Pancreas (tissue), 10 donors: ENCODE data around the gene DNAJC7. TPM values are rescaled to one million over a fixed set of nuclear protein-coding genes. Genes with fewer than 3 reads are reported as not detected.
A peak's percentile ranks its signal among the peaks of the same experiment; 100 is the strongest.

Source experiments
- ATAC-seq, 4 donors: fragments of 200-7000 bp; cut with Tn5 transposase; one replicate each; pipeline versions ENCODE4 v1.8.0 to v1.9.1; 2020; ENCODE audit warnings: mild to moderate bottlenecking in 4 of 4, moderate library complexity in 4 of 4
- DNase-seq, 6 donors: peaks; one replicate each; pipeline ENCODE4 v3.0.0-alpha.2; 2020
- FAIRE-seq: peaks from 2 replicates; lab custom pipeline; 2012; peaks lifted over from hg19 to GRCh38; lab: Jason Lieb, UNC
- H3K27ac ChIP-seq, 4 donors: fragments of 200-600 bp; sonication (generic); 1 replicate in 3 of 4; 2 replicates in 1 of 4; pipeline versions ENCODE4 v1.5.0 to v1.8.0; 2020
- H3K27me3 ChIP-seq, 4 donors: fragments of 200-600 bp; one replicate each; pipeline ENCODE4 v1.8.0; 2021
- H3K36me3 ChIP-seq, 3 donors: fragments of 200-600 bp; sonication (generic) in 1 of 3; one replicate each; pipeline versions ENCODE4 v1.5.0 to v1.8.0; 2020 to 2021
- H3K4me1 ChIP-seq, 3 donors: fragments of 200-600 bp; one replicate each; pipeline ENCODE4 v1.8.0; 2021
- H3K4me3 ChIP-seq, 4 donors: fragments of 200-600 bp; sonication (generic) in 2 of 4; one replicate each; pipeline versions ENCODE4 v1.5.0 to v1.8.0; 2020 to 2021
- H3K9me3 ChIP-seq, 4 donors: fragments of 200-600 bp; one replicate each; pipeline ENCODE4 v1.8.0; 2021
- WGBS, 2 donors: extraction: QIAGEN DNeasy Blood & Tissue Kit; methylation state at CpG; one replicate each; pipeline ENCODE4 v1.1.7; 2013; 5-methylcytosine and 5-hydroxymethylcytosine counted together
- intact Hi-C, 3 donors: fragments of 100-400 bp; cut with DNase I; formaldehyde crosslinking; loops; one replicate each; pipeline versions ENCODE4 v1.11.1 to v1.14.2; 2022
- polyA plus RNA-seq, 2 donors: library from polyadenylated mRNA; stranded (reverse); fragments of 200-250 nt; gene quantifications; one replicate each; pipeline ENCODE4 v1.2.3, GENCODE V29; 2013
- total RNA-seq, 6 donors: library from RNA; stranded (reverse); fragmentation: NEBNext Ultra II Directional in 4 of 6; extraction: Animal tissue kit (Norgen Biotek cat#: 25700) in 4 of 6; gene quantifications; one replicate each; pipeline versions ENCODE4 v1.2.1 to v1.2.4, GENCODE V29; 2021 to 2023
- TF ChIP-seq, protein P1 (sequence below), 4 donors: fragments of 200-600 bp; sonication (generic) in 3 of 4; IDR thresholded peaks; one replicate each; pipeline versions ENCODE4 v1.5.0 to v1.8.0; 2021; ENCODE audit warnings: antibody characterized with exemption in 4 of 4
- donor health status: healthy with polysubstance abuse.
- donor health status: DM: no; HTN: no; CAD: no; lungs with moderate emphysema.
- donor health status: DM: no; HTN: no; CAD: no.
- donor health status: control.
- donor health status: control.
- donor health status: Bipolar disorder and iron deficiency.
- donor health status: DM: yes; HTN: yes; CAD: no.
- donor health status: DM: no; HTN: no; CAD: no.
- donor health status: DM: no; HTN: no; CAD: no.
- donor health status: DM: yes; HTN: yes; CAD: no.

Gene DNAJC7
- total and polyA plus RNA-seq, 8 donors: 32.2 to 63.6 (median 38.4) TPM

DNA sequence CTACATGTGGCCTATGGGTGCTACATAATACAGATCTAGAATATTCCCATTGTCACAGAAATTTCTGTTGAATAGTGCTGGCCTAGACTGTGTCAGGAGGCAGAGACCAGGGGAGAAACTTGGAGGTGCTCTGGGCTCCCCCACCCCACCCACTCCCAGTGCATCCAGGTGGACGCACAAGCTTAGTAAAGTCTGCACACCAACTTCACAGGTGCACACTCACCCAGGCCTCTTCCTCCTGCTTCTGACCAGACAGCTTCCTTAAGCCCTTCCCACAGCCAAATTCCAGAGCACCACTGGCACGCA is 58.3 kb downstream of the DNAJC7 start:
- intact Hi-C loops: loop anchor here in 1 of 3 donors (10.0 kb wide), 1 partner anchor 224 kb away; the partner anchor contains the start of gene HAP1
- H3K27me3 ChIP-seq: no peaks in the 10 kb centered on the region
- 45 to 51% methylated on average over 2 of the region's 2 CpGs for WGBS, 2 donors
- DNase-seq: no peak
- H3K9me3 ChIP-seq: no peaks in the 10 kb centered on the region
- no peak overlapping the region for H3K4me3 ChIP-seq
- no peak for FAIRE-seq
- no peak for ATAC-seq
- TF ChIP-seq, protein P1, sequence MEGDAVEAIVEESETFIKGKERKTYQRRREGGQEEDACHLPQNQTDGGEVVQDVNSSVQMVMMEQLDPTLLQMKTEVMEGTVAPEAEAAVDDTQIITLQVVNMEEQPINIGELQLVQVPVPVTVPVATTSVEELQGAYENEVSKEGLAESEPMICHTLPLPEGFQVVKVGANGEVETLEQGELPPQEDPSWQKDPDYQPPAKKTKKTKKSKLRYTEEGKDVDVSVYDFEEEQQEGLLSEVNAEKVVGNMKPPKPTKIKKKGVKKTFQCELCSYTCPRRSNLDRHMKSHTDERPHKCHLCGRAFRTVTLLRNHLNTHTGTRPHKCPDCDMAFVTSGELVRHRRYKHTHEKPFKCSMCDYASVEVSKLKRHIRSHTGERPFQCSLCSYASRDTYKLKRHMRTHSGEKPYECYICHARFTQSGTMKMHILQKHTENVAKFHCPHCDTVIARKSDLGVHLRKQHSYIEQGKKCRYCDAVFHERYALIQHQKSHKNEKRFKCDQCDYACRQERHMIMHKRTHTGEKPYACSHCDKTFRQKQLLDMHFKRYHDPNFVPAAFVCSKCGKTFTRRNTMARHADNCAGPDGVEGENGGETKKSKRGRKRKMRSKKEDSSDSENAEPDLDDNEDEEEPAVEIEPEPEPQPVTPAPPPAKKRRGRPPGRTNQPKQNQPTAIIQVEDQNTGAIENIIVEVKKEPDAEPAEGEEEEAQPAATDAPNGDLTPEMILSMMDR (IDR thresholded peaks at IDR 0.05): no peak
- H3K36me3 ChIP-seq: no peaks in the 10 kb centered on the region
- H3K27ac ChIP-seq: peak overlapping the region in 3 of 4 donors; percentile 5 to 58 (median 41)
- peaks cover 17 to 40% (median 21%) of the 10 kb centered on the region in 3 donors for H3K4me1 ChIP-seq

DNA sequence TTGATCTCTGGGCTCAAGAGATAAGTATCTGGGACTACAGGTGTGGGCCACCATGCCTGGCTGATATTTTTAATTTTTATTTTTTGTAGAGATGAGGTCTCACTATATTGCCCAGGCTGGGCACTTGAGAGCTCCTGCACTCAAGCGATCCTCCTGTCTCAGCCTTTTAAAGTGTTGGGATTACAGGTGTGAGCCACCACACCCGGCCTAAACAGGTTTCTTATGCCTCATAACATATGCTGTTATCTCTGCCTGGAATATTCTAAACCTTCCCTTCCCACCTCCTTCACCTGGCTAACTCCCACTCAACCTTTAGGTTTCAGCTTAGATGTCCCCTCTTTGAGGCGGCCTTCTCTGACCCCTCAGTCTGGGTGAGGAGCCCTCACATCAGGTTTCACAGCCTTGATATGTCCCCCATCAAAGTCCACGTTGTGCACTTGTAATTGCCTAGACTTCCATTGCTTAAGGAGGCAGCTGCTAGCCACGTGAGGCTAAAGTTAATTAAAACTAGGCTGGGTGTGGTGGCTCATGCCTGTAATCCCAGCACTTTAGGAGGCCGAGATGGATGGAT is 59.3 kb downstream of the DNAJC7 start:
- peak overlapping the region in 3 of 4 donors; percentile 5 to 67 (median 42) for H3K27ac ChIP-seq
- no peak for DNase-seq
- no peak for ATAC-seq
- H3K9me3 ChIP-seq: no peaks in the 10 kb centered on the region
- intact Hi-C loops: loop anchor here in 1 of 3 donors (10.0 kb wide), 1 partner anchor 223 kb away; the partner anchor contains the start of gene HAP1
- H3K36me3 ChIP-seq: no peaks in the 10 kb centered on the region
- TF ChIP-seq, protein P1 (IDR thresholded peaks at IDR 0.05): no peak
- WGBS, 2 donors: 78 to 82% methylated on average over 6 of the region's 6 CpGs
- no peak for FAIRE-seq
- no peaks in the 10 kb centered on the region for H3K27me3 ChIP-seq
- H3K4me1 ChIP-seq: peaks cover 13 to 40% (median 21%) of the 10 kb centered on the region in 3 donors
- H3K4me3 ChIP-seq: no peak overlapping the region

DNA sequence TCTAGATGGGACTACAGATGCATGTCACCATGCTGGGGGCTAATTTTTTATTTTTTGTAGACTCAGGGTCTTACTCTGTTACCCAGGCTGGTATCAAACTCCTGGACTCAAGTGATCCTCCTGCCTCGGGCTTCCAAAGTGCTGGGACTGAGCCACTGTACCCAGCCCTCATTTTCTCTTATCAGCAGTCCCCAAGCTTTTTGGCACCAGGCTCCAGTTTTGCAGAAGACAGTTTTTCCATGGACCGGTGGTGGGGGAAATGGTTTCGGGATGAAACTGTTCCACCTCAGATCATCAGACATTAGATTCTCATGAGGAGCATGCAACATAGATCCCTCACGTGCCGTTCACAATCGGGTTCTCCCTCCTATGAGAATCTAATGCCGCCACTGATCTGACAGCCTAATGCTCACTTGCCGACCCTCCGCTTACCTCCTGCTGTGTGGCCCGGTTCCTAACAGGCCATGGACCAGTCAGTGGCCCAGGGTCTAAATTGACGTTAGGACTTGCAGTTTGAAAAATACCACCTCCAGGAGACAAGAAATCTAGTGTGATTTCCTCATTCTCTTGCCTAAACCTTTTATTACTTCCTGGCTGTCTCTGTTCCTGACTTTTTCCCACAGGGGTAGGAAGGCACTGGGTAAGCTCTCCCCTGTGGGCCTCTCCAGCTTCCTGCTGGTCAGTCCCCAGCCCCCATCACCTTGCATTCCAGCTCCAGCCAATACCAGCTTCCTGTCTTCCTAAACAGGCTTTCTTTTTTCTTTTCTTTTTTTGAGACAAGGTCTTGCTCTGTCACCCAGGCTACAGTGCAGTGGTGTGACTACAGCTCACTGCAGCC is 60.0 kb downstream of the DNAJC7 start:
- Histone ChIP-seq H3K4me1 (peaks cover 8 to 33% (median 14%) of the 10 kb centered on the region in 3 donors), H3K27ac (peak overlapping the region; percentile 5 to 67 (median 43)), H3K36me3 (no peaks in the 10 kb centered on the region), H3K27me3 (no peaks in the 10 kb centered on the region), H3K9me3 (no peaks in the 10 kb centered on the region), H3K4me3 (no peak overlapping the region)
- 45 to 53% methylated on average over 11 of the region's 11 CpGs for WGBS, 2 donors
- TF ChIP-seq, protein P1 (IDR thresholded peaks at IDR 0.05): no peak
- FAIRE-seq (no peak), ATAC-seq (peak in 3 of 4 donors; percentile 14 to 26 (median 22)), DNase-seq (peak in 1 of 6 donors; percentile 35)
- intact Hi-C loops: loop anchor here in 1 of 3 donors (10.0 kb wide), 1 partner anchor 222 kb away; the partner anchor contains the start of gene HAP1

DNA sequence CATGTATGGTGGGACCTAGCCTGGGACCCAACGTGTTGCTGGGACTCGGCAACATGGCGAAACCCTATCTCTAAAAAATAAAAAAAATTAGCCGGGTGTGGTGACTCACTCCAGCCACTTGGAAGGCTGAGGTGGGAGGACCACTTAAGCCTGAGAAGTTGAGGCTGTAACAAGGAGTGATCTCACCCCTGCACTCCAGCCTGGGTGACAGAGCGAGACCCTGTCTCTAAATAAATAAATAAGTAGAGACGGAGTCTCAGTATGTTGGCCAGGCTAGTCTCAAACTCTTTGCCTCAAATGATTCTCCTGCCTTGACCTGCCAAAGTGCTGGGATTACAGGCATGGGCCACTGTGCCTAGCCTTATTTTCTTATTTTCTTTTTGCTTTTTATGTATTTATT is 60.7 kb downstream of the DNAJC7 start:
- no peaks in the 10 kb centered on the region for H3K36me3 ChIP-seq
- WGBS, 2 donors: 86 to 97% methylated on average over 6 of the region's 6 CpGs
- TF ChIP-seq, protein P1 (IDR thresholded peaks at IDR 0.05): no peak
- FAIRE-seq (no peak), ATAC-seq (no peak), DNase-seq (no peak)
- no peaks in the 10 kb centered on the region for H3K27me3 ChIP-seq
- peak overlapping the region; percentile 5 to 67 (median 43) for H3K27ac ChIP-seq
- peaks cover 2 to 27% (median 8%) of the 10 kb centered on the region in 3 donors for H3K4me1 ChIP-seq
- no peaks in the 10 kb centered on the region for H3K9me3 ChIP-seq
- H3K4me3 ChIP-seq: no peak overlapping the region
- intact Hi-C loops: loop anchor here in 1 of 3 donors (10.0 kb wide), 1 partner anchor 222 kb away; the partner anchor contains the start of gene HAP1
